GM19239 (cell line): ENCODE results near the gene COMMD8.
A peak's percentile ranks its signal among the peaks of the same experiment; 100 is the strongest.
"Not testable (repeated sequence)": the region's sequence is repeated elsewhere in the genome, so short reads cannot be mapped to it uniquely, and the experiment has no call there.

Experiments used
- DNase-seq: peaks from one replicate; pipeline ENCODE4 v3.0.0; 2011; ENCODE audit warnings: low spot score; ENCODE audit not compliant: insufficient read length
- FAIRE-seq: peaks from 2 replicates; lab custom pipeline; 2011; peaks lifted over from hg19 to GRCh38; lab: Jason Lieb, UNC

Gene COMMD8

GRCh38 chr4:47463235-47463956 lies at the start of gene COMMD8:
Gene COMMD8, minus strand, starts transcription at chr4:47463702. Its CDS starts 51 bp downstream, at chr4:47463651.
- DNase-seq (peak; percentile 86), FAIRE-seq (peak; percentile 99)

- FAIRE-seq, result peak; percentile 98
- DNase-seq, result no peak
These were observed 47.1 kb upstream of the COMMD8 start for GRCh38 chr4:47510506-47511143.

- DNase-seq, result no peak
- no peak for FAIRE-seq
These were observed 42.2 kb upstream of the COMMD8 start for GRCh38 chr4:47505666-47506065.

GRCh38 chr4:47505147-47505546 lies 41.6 kb upstream of the COMMD8 start:
- no peak for DNase-seq
- no peak for FAIRE-seq

- DNase-seq (no peak), FAIRE-seq (peak; percentile 86)
These were observed 37.3 kb upstream of the COMMD8 start for GRCh38 chr4:47500776-47501175.

- no peak for FAIRE-seq
- no peak for DNase-seq
These were observed 36.2 kb upstream of the COMMD8 start for GRCh38 chr4:47499700-47500099.

- peak; percentile 92 for FAIRE-seq
These were observed 35.4 kb upstream of the COMMD8 start for GRCh38 chr4:47498899-47499298.

GRCh38 chr4:47494124-47494430 lies 30.6 kb upstream of the COMMD8 start:
- DNase-seq, result no peak
- FAIRE-seq, result peak; percentile 91

More at GRCh38 chr4:47498899-47499298, 35.4 kb upstream of the COMMD8 start:
- DNase-seq, result no peak

GRCh38 chr4:47493238-47494123 lies 30.0 kb upstream of the COMMD8 start:
- DNase-seq, result no peak
- FAIRE-seq, result no peak

- FAIRE-seq (peak; percentile 97), DNase-seq (no peak)
These were observed 27.0 kb upstream of the COMMD8 start for GRCh38 chr4:47490550-47490949.

GRCh38 chr4:47488706-47489105 lies 25.2 kb upstream of the COMMD8 start:
- FAIRE-seq, result peak; percentile 49
- DNase-seq, result no peak

GRCh38 chr4:47486727-47487126 lies 23.2 kb upstream of the COMMD8 start:
- not testable (repeated sequence) for DNase-seq, FAIRE-seq

GRCh38 chr4:47486231-47486673 lies 22.8 kb upstream of the COMMD8 start:
- no peak for FAIRE-seq

GRCh38 chr4:47485768-47486167 lies 22.3 kb upstream of the COMMD8 start:
- DNase-seq (no peak), FAIRE-seq (no peak)

More at GRCh38 chr4:47486231-47486673, 22.8 kb upstream of the COMMD8 start:
- DNase-seq, result no peak

- FAIRE-seq, result peak; percentile 97
- peak; percentile 50 for DNase-seq
These were observed 21.7 kb upstream of the COMMD8 start, which contains the start of gene ATP10D for GRCh38 chr4:47485047-47485692. Gene ATP10D, plus strand, starts transcription at chr4:47485275. Its CDS starts 27,266 bp downstream, at chr4:47512541.

- no peak for DNase-seq
- peak; percentile 83 for FAIRE-seq
These were observed 20.7 kb upstream of the COMMD8 start for GRCh38 chr4:47484168-47484567.

GRCh38 chr4:47483745-47484144 lies 20.2 kb upstream of the COMMD8 start:
- DNase-seq, result no peak

GRCh38 chr4:47482326-47482725 lies 18.8 kb upstream of the COMMD8 start:
- FAIRE-seq, result peak; percentile 64

More at GRCh38 chr4:47483745-47484144, 20.2 kb upstream of the COMMD8 start:
- no peak for FAIRE-seq

GRCh38 chr4:47478804-47479203 lies 15.3 kb upstream of the COMMD8 start:
- FAIRE-seq, result no peak
- DNase-seq, result no peak

More at GRCh38 chr4:47482326-47482725, 18.8 kb upstream of the COMMD8 start:
- DNase-seq, result no peak

- FAIRE-seq, result no peak
- DNase-seq, result no peak
These were observed 11.9 kb upstream of the COMMD8 start for GRCh38 chr4:47475411-47475810.
